ENCODE data around the gene CLDN2.
"Not testable (repeated sequence)": the region's sequence is repeated elsewhere in the genome, so short reads cannot be mapped to it uniquely, and the experiment has no call there.

The CLDN2 gene, protein sequence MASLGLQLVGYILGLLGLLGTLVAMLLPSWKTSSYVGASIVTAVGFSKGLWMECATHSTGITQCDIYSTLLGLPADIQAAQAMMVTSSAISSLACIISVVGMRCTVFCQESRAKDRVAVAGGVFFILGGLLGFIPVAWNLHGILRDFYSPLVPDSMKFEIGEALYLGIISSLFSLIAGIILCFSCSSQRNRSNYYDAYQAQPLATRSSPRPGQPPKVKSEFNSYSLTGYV
- 0 to 0.10 (median 0) reads per million in 4 experiments for total RNA-seq

DNA sequence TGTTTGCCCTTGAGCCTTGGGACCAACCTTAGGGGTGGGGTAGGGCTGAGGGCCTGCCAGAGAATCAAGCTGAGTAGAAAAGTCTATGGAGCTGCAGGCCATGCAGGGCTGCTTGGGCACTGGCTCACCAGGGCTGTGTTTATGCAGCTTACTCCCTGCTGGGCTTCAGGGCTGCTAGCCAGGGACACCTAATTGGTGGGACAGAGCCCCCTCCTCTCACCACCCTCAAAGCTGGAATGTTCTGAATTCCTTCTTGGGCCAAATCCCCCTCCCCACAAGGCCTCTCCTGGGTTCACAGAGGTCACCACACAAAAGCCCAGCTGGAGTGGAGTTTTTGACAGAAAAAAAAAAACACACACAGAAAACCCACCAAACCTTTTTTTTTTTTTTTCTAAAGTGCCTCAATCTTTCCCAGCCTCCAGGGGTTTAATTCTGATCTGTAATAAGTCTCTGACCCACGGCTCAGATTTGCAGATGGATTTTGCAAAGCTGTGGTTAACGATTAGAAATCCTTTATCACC, at the start of gene CLDN2:
CLDN2 (plus strand) TSS at position 471 of the 521 bp plus-strand sequence. CDS start 7,827 bp downstream, outside the sequence.
- no peak for DNase-seq

DNA sequence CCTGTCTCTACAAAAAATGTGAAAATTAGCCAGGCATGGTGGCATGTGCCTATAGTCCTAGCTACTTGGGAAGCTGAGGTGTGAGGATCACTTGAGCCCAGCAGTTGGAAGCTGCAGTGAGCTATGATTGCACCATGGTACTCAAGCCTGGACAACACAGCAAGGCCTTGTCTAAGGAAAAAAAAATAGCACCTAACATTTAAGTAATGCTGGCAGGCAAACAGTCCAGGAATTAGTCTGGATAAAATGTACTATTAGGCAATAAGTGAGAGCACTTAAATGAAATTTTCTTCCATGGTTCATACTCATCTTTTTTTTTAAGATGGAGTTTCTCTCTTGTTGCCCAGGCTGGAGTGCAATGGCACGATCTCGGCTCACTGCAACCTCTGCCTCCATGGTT, 47.4 kb upstream of the CLDN2 start:
- not testable (repeated sequence) for DNase-seq

DNA sequence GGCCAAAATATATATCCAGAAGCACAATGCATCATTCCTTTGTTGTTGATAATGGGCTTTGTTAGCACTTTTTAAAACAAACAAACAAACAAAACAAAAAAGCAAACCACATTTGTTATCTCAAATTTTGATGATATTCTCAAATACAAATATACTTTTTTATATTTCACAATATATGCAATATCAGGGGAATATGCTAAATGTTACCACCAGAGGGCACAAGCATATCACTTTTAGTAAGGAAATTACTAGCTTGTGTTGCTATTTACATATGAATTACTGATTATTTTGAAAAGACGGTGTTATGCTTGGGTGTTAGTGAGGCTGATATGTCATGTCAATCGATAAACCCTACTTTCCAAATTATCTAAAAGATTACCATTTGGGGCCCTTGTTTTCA, 46.1 kb upstream of the CLDN2 start:
- no peak for DNase-seq

DNA sequence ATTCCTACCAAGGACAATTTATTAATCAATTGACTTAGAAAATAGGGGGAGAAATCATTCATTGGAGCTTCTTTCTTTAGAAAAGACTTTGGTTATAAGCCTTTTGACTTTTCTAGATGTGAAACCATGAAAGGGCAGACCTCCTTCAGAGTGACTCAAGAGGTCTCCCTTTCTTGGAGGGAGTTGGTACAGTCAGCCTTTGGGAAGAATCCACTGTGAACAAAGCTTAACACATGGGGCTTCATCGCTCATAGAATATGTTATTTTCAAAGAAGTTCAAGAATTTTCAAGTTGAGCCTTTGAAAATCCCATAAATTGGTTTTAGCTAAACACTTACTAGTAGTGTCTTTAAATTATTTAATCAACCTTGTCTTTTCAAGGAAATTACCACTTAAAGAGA, 45.1 kb upstream of the CLDN2 start:
- DNase-seq: no peak

DNA sequence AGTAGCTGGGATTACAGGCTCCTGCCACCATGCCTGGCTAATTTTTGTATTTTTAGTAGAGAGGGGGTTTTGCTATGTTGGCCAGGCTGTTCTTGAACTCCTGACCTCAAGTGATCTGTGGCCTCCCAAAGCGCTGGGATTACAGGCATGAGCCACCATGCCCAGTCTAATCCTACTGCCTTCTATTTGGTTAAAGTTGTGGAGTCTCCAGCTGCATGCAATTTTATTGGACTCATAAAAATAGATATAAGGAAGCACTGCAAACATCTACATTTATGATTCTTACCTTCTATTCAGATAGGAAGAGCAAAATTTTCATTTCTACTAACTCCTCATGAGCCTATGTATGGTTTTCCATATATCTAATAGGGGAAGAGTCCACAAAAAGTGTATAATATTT, 30.7 kb upstream of the CLDN2 start:
- DNase-seq: no peak

DNA sequence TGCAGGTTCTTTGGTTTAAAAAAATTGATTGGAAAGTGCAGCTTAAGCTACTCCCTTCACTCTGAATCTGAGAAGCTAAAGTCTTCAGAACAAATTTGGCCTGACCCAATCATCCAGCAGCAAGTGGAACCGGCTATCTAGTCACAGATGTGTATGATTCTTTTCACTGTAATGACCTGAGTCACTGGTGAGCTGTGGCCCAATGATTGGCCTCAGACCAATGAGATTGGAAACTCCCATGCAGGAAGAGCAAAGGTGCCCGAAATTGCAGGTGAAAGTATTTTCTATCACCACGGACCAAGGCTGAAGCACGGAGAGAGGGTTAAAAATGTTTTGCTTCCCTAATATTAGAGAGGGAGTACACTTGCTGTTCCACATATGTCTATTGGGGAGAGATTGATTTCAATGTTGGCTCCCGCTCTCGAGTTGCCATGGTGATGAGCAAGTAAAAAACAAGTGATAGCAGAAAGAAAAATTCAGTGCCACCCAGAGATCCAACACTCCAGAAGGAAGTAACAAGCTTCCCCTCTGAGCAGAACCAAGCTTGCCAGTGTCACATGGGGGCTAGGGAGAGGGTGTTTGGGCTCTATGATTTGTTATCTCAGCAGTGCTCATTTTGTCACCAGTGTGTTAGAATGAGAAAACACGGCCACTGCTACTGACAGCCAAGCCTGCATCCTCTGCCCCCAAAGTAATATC, 28.3 kb upstream of the CLDN2 start:
- no peak for DNase-seq

DNA sequence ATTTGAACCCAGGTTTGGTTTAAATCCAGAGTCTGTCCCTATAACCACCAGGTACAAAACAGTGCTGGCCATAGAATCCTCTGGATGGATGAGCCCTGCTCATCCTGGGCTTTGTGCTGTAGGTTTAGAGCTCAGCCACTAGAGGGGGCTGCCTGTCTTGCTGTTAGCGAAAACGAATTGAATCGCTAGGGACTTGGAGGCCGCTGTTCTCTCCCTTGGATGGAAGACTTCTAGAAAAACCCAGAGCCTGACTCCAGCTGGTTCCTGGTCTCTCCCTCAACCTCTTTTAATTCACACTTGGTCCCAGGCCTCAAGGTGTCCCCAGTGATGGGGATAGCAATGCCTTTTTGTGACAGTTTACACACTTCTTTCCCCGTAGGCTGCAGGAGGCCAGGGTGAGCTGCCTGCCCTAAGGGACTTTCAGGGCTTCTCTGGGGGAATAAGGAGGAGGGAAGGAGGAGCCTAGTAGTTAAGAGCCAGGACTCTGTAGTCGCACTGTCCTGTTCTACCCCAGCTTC, 25.8 kb upstream of the CLDN2 start:
- DNase-seq: peak; percentile 9

DNA sequence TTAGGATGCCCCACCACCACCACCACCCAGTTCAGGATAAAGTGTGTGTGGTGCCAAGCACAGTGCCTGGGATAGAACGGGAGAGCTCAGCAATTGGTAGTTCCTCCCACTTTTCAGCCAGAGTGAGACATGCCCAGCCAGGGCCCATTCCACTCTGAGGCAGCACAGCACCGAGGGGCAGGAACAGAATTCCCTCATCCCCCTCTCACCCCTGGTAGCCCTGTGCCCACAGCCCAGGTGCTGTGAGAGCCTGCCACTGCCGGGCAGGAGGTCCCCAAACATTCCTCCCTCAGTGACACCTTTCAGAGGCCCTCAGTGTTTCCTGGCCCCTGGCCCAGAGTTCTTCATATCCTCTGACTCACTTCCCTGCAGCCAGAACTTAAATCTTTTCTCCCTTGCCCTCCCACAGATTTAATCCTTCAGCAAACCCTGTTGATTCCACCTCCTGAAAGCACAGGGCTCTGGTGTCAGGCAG, 25.2 kb upstream of the CLDN2 start:
- DNase-seq: no peak

DNA sequence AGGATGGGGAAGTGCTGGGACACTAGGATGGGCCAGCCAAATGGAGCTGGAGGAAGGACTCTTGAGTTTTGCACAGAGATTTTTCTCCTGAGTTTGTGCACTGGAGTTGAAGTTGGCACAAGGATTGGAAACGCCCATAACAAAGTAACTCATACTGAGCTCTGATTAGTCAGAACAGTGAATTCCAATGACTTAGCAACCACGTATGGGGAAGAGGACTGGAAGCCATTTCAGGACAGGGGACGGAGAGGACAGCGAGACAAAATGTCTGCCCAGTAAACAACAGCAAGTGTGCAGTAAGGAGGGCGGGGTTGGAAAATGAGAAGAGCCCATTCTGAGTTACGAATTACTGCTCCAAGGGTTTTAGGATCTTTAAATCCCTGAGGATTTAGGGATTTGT, 22.9 kb upstream of the CLDN2 start:
- no peak for DNase-seq

DNA sequence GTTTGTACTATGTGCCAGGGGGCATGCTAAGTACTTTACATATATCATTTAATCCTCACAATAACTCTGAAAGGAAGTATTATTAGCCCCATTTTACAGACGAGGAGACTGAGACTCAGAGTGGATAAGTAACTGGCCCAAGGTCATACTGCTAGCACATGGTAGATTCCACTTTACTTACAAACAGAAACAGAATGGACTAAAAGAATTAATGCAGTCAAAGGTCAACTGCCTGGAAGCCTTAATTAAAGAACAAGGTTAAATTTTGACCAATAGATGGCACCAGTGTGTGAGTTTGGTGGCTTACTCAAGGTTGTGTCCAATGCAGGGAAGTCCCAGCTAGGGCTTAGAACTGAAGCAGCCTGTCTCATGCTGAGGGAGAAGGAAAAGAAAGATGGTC, 21.7 kb upstream of the CLDN2 start:
- DNase-seq: no peak

DNA sequence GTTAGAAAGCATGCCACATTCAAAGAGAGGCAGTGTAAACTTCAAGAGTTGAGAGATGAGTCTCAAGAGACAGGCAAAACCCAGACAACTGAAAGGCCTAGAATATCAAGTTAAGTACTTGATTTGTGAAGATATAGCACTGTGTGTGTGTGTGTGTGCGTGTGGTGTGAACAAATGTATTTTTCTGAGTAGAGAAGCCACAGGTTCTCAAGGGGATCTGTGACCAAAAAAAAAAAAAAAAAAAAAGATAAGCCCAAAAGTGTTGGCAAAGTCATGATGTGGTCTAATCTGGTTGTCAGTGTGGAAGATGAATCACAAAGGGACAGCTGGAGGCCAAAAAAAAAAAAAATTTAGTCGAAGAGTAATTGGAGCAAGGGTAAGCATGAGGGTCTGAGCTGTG, 20.9 kb upstream of the CLDN2 start:
- no peak for DNase-seq

DNA sequence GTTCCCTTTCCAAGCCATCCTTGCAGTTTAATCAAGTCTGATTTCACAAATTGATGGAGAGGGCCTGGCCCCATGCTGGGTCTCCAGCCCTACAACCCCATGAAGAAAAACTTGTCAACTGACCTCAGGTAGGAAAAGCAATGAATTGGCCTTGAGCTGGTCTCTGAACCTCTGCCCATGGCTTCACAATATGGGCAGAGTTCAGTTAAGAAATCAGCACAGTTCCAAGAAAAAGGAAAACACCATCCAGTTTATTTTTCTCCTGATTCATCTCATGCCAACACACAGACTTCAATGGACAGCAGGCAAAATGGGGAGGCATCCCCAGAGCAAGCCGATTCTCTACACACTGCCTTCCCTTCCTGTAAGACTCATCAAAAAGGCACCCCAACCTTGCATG, 20.4 kb upstream of the CLDN2 start:
- no peak for DNase-seq

DNA sequence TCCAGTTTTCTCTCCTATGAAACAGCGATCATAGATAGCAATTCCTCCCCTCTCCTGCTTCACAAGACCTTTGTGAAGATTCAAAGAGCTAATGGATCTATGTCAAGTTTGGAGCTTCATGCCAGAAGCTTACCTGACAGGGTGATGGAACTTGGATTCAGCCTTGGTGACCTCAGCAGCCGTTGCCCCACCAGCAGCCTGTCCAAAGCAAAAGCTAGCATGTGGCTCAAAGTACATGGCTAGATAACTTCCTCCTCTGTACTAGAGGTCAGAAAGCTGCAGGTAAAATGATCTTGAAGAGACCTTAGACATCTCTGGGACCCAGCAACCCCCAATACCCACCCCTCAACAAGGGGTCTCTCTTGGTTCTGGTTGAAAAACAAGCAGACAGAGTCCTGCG, 18.9 kb upstream of the CLDN2 start:
- DNase-seq: no peak

DNA sequence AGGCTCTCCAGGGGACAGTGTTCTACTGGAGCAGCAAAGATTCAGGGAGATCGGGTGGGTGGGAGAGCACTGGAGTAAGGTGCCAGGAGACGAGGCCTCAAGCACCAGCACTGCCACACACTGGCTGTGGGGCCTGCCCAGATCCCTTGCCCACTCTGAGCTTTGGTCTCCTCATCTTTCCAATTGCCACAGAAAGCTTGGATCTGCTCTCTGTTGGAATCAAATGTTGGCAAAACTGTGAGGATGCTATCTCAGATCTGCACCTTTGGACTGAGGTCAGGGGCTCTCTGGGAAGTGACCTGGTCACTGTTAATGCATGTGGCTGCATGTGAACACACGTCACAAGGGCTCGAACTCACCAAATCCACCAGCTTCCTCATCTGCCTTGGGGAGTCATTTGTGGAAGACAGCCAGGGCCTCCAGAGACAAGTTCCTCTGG, 18.4 kb upstream of the CLDN2 start:
- no peak for DNase-seq

DNA sequence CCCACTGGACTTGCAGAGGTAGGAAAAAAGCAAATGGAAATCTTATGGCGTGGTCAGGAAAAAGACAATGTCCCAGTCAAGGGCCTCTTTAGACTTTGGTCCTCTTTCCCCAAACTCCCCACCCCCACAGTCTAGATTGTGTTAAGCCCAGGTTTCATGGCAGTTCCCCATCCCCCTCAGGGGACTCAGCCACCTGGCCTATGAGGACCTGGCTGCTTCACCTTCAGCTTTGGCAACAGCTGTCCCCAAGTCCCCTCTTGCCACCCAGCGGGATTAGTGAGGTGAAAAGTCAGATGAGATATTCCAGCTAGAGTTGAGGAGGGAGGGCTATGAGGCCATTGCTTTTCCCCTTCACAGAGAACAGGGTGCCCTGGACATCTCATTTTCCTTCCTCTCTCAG, 17.5 kb upstream of the CLDN2 start:
- DNase-seq: no peak

DNA sequence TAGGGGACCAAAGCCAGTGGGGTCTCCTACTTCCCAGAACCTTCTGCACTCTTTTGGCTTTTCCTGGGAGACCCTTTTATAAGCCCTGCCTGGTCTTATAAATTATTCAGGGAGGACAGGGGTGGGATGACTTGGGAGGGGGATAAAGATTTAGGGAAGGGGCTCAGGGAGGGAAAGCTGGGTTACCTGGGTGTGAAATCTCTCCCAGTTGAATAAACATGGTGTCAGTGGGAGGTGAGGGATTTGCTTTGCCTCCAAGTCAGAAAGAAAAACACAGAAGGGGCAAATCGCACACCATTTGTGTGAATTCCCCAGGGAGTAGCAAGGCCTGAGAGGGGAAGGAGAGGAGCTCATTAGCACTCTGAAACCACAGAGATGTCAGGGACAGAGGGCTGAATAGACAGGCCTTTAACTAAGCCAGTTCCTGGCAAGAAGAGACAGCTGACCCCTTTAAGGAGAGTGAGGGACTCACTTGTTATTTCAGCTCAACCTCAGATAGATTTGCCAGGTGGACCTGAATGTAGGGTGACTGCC, 16.8 kb upstream of the CLDN2 start, which contains the start of gene RIPPLY1:
RIPPLY1 (minus strand) TSS at position 51 of the 534 bp plus-strand sequence. CDS start 54 bp downstream, outside the sequence.
- no peak for DNase-seq

DNA sequence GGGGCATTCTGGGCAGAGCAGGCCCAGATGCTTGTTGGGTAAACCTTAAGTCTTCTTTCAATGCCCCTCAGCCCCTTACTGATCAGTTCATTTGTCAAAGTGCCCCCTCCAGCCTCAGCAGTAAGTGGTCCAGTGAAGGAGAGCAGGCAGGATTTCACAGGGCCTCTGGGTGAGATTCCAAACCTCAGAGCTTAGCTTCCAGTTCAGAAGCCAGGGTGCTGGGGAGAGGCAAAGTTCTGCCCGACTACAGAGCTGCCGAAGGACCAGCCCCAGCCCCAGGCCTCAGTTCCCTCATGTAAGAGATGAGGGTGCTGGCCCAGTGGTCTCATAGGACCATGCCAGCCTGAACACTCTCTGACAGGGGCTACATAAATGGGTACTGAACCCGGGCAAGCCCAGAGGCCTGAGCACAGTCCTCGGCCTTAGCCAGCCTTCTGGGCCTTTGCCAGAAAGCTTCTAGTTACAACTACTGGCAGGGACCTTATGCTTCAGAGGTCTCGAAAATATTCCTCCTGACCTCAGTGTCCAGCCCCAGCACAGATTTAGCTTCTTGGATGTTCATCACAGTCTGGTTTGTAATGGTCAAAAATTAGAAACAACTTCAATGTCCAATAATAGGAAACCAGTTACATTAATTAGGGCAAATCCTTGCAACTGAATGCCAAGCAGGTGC, 16.2 kb upstream of the CLDN2 start:
- DNase-seq: no peak

DNA sequence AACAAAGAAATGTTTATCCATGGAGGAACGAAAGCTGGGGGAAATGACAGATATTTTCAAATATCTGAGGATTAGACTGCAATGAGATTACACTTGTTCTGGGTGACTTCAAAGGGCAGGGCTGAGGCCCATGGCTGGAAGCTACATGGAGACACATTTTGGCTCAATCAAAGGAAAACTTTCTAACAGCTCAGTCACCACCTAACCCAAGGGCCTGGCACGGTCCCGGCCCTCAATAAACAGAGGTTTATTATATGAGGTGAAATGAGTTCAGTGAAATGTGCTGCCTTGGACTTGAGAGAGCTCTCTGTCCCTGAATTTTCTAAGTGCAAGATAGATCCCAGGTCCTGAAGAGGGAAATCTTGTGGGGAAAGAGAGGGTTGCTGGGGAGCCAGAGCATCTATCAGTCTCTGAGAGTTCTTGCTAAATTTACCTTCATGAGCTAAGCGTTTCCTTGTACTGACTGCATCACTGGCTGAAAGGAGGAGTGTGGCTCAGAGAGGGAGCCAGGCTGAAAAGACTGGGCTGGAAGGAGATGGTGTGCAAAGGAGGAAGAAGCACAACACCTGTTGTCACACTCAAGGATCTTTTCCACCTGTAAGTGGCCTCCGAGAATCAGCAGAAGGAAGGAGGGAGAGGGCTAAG, 15.0 kb upstream of the CLDN2 start:
- DNase-seq: no peak

DNA sequence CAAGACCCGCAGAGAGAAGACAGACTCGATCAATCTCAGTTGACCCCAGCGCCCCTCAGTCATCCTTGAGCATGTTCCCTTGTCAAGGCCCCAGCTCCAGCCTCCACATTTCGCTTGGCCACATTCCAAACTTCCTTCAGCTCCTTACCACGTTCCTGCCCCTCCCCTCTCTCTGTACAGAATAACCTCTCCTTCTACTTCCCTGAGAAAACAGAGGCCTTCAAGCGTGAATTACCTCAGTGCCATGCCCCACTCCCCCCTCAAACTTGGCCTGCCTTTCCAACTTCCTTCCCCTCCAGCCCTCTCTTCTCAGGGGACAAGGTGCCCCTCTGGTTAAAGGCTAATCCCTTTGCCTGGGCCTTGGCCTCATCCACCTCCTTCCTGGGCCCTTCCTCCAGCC, 13.8 kb upstream of the CLDN2 start:
- DNase-seq: no peak

DNA sequence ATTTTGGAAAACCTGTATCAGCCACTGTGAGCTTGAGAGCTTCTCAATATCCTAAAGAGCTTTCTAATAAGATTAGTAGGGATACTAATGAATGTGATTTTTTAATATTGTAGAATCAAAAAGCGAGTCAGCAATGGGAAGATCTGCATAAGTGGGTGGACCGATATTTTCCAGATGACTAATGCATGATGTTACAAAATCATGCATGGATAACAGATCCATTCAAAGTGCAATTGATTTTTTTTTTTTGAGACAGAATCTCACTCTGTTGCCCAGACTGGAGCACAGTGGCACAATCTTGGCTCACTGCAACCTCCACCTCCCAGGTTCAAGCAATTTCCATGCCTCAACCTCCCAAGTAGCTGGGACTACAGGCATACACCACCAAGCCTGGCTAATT, 7.3 kb upstream of the CLDN2 start:
- no peak for DNase-seq

DNA sequence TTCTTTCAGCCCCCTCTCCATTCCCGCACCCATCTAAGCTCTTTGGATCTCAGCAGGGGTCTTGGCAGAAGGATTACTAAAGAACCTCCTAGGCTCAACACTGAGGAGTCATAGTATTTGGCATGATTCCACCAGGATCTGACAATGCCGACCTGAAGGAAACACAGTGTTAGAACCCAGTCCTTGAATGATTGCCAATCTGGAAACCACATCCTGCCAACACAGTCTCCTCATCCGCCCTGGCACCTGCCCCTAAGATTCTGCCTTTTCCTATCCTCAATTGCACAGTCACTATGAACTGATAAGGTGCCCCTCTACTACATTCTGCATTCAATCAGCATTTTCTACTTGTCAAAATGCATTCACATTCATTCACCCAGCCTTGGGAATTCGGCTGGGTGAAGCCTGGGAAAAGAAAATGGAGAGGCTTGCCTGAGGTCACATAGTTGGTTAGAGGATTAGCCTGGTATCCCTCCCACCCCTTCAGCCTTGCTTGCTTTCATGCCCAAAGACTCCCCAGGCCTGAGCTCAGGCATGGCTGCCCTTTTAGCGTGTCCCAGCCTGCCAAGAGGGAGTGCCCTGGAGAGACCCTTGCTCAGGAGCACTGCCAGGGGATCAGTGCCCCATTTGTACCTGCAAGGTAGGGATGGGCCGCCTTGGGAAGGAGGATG, 2.2 kb upstream of the CLDN2 start:
- DNase-seq: no peak

DNA sequence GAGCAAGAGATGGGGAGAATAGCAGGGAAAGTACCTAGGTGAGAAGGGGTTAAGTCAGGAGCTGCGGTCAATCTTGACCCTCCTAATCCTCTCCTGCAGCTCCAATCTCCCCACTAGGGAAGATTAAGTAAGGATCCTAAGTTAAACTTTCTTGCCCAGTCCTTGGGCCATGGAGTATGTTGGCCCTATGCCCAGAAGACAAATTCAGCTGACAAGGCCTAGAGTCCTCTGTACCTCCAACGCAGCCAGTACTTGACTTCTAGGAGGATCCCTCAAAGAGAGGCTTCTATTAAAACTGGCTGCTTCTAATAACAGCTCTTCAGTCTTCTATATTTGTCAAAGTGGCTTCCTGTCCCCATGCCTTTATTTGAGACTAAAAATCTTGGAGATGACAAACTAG, 1.4 kb downstream of the CLDN2 start:
- DNase-seq: no peak
